K562 (cell line): Measurements from ENCODE around the gene AGL.
"Not testable (repeated sequence)": the region's sequence is repeated elsewhere in the genome, so short reads cannot be mapped to it uniquely, and the experiment has no call there.

Experiments
- ASH1L ChIP-seq: fragments of 450-650 bp; IDR thresholded peaks from 2 replicates; pipeline ENCODE4 v1.6.1; 2018; ENCODE audit warnings: borderline replicate concordance, mild to moderate bottlenecking, low read depth; ENCODE audit not compliant: partially characterized antibody
- CBX5 ChIP-seq: IDR thresholded peaks from 2 replicates; pipeline ENCODE4 v1.6.1; 2014; ENCODE audit warnings: low read depth, borderline replicate concordance
- E2F8 ChIP-seq: fragments of 450-650 bp; IDR thresholded peaks from 2 replicates; pipeline ENCODE4 v1.7.1; 2018; ENCODE audit warnings: mild to moderate bottlenecking, low read depth; ENCODE audit not compliant: partially characterized antibody
- KDM2B ChIP-seq: fragments of 250-450 bp; sonication (Bioruptor Pico); IDR thresholded peaks from 2 replicates; pipeline ENCODE4 v1.8.0; 2021; ENCODE audit warnings: mild to moderate bottlenecking, moderate library complexity
- RBFOX2 ChIP-seq: fragments of 200-400 bp; formaldehyde crosslinking; IDR thresholded peaks from 2 replicates; pipeline ENCODE4 v1.6.1; 2017; ENCODE audit warnings: low read depth, mild to moderate bottlenecking, low read length, moderate library complexity
- TARDBP ChIP-seq: fragments of 450-650 bp; IDR thresholded peaks from 2 replicates; pipeline ENCODE4 v1.6.1; 2016
- TFAM ChIP-seq: fragments of 250-450 bp; sonication (Bioruptor Pico); conservative IDR thresholded peaks from 2 replicates; pipeline ENCODE4 v1.5.0; 2021; ENCODE audit warnings: mild to moderate bottlenecking, moderate library complexity
- ZNF282 ChIP-seq: sonication (generic); formaldehyde crosslinking; IDR thresholded peaks from 2 replicates; pipeline ENCODE4 v1.8.1; 2023; ENCODE audit warnings: missing genetic modification reagents

- TF ChIP-seq TARDBP; TFAM (CRISPR knock-in tag); CBX5; ZNF282; E2F8; ASH1L; RBFOX2; KDM2B: not testable (repeated sequence)
Measured at GRCh38 chr1:99972066-99972465, 121.9 kb downstream of the AGL start.
